ENCODE results near the gene TMEM72.

DNA sequence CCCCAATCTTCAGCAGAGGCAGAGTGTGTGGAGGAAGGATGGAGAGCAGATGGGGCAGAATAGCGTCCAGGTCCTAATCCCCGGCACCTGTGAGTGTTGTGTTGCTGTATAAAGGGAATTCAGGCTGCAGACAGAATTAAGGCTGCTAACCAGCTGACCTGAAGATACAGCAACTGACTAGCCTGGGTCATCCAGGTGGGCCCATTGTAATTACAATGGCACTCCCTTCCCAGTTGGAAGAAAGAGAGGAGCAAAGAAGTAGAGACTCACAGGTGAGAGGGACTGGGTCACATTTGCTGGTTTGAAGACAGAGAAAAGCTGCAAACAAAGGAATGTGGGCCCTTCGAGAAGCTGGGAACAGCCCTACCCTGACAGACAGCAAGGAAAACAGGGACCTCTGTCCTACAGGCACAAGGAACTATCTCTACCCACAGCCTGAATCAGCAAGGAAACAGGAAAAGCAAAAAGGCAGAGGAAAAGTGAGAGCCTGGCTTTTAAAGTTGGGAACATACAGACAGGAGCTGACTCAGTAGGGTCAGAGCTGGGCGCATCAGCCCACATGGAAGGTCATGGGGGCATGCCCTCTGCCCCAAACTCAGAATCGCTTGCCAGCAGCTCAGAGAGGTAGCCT lies 11.6 kb upstream of the TMEM72 start:
- TF ChIP-seq, protein P1, sequence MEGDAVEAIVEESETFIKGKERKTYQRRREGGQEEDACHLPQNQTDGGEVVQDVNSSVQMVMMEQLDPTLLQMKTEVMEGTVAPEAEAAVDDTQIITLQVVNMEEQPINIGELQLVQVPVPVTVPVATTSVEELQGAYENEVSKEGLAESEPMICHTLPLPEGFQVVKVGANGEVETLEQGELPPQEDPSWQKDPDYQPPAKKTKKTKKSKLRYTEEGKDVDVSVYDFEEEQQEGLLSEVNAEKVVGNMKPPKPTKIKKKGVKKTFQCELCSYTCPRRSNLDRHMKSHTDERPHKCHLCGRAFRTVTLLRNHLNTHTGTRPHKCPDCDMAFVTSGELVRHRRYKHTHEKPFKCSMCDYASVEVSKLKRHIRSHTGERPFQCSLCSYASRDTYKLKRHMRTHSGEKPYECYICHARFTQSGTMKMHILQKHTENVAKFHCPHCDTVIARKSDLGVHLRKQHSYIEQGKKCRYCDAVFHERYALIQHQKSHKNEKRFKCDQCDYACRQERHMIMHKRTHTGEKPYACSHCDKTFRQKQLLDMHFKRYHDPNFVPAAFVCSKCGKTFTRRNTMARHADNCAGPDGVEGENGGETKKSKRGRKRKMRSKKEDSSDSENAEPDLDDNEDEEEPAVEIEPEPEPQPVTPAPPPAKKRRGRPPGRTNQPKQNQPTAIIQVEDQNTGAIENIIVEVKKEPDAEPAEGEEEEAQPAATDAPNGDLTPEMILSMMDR (IDR thresholded peaks at IDR 0.05; ENCODE audit: insufficient read depth, low read depth, low read length): no peak
- TF ChIP-seq EZH2 (IDR thresholded peaks at IDR 0.05; ENCODE audit: insufficient read depth, low read length): no peak
